22Rv1 (cell line): ENCODE measurements around the gene KRT40.

ENCODE experiments used
- H3K27ac ChIP-seq: fragments of 450-650 bp; 2 replicates; pipeline ENCODE4 v1.5.1; 2017
- ZFX ChIP-seq: fragments of 450-650 bp; IDR thresholded peaks from 2 replicates; pipeline ENCODE4 v1.6.1; 2017; ENCODE audit warnings: antibody characterized with exemption, borderline replicate concordance
- TF ChIP-seq, protein P1 (sequence below): fragments of 450-650 bp; IDR thresholded peaks from 2 replicates; pipeline ENCODE4 v1.5.1; 2017; ENCODE audit warnings: mild to moderate bottlenecking

Gene KRT40

DNA sequence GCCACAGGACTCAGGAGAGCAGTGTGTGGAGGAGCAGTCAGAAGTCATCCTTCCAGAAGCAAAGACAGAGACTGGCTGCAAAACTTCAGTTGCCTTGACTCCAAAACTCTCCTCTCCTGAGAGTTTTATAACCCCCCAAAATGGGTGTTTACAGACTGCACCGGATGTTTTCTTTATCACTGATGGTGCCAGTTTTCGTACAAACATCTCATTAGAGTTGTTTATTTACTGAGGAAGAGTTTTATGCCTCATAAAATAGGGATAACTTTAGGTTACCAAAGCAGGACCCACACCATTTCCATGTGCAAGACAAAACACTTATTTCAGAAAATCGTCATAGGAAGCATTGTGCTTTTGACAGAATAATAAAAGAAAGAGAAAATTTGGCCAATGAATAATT is at the start of gene KRT40:
Gene KRT40 (minus strand): TSS at position 101 of the 400 bp plus-strand sequence. CDS start 53 bp downstream, at position 48.
- no peak within 1 kb of the TSS for H3K27ac ChIP-seq
- TF ChIP-seq, protein P1, sequence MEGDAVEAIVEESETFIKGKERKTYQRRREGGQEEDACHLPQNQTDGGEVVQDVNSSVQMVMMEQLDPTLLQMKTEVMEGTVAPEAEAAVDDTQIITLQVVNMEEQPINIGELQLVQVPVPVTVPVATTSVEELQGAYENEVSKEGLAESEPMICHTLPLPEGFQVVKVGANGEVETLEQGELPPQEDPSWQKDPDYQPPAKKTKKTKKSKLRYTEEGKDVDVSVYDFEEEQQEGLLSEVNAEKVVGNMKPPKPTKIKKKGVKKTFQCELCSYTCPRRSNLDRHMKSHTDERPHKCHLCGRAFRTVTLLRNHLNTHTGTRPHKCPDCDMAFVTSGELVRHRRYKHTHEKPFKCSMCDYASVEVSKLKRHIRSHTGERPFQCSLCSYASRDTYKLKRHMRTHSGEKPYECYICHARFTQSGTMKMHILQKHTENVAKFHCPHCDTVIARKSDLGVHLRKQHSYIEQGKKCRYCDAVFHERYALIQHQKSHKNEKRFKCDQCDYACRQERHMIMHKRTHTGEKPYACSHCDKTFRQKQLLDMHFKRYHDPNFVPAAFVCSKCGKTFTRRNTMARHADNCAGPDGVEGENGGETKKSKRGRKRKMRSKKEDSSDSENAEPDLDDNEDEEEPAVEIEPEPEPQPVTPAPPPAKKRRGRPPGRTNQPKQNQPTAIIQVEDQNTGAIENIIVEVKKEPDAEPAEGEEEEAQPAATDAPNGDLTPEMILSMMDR, result no peak
- no peak for TF ChIP-seq ZFX

DNA sequence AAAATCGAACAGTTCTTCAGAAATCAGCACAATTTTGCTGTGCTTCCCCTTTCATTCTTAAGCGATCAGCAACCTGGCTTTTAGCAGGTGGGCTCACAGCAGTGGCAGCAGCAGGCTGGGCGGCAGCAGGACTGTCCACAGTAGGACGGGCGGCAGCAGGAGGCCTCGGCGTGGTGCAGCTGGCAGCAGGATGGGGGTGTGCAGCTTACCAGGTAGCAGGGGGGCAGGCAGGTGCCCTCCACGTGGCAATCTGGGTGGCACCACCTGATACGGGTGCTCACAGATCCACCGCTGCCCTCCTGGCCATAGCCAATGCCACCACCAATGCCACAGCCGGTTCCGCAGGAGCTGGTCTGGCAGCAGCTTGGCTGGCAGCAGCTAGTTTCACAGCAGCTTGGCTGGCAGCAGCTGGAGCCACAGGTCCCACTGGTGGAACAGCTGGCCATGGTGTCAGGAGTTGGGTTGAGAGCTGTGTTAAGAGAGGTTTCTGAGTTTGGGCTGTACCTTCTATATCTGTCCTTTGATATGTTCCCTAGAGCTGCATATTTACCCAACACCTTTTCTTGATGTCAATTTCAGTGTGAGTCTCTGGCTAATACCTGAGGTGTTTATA is 45.6 kb upstream of the KRT40 start, which contains the start of gene KRTAP1-4:
Gene KRTAP1-4 (minus strand): TSS at position 563 of the 613 bp plus-strand sequence. CDS start 117 bp downstream, at position 446.
- TF ChIP-seq ZFX, result no peak
- TF ChIP-seq, protein P1, result no peak
- H3K27ac ChIP-seq, result no peak within 1 kb of the TSS

DNA sequence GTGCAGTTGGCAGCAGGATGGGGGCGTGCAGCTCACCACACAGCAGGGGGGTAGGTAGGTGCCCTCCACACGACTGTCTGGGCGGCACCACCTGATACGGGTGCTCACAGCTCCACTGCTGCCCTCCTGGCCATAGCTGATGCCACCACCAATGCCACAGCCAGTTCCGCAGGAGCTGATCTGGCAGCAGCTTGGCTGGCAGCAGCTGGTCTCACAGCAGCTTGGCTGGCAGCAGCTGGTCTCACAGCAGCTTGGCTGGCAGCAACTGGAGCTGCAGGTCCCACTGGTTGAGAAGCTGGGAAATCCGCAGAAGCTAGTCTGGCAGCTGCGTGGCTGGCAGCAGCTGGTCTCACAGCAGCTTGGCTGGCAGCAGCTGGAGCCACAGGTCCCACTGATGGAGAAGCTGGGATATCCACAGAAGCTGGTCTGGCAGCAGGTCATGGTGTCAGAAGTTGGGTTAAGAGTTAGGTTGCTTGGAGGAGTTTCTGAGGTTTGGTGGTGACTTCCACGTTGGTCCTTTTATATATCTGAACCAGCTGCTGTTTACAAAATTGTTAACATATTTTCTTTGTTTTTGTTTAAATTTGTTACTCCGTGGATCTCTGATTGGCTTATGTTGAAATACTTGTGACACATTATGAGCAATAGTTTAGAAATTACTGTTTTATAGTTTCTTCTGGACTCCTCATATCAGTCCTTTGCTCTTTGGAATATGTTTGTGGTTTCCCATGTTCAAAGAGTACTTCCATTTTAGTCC is 42.8 kb upstream of the KRT40 start, which contains the start of gene KRTAP1-5:
Gene KRTAP1-5 (minus strand): TSS at position 494 of the 757 bp plus-strand sequence. CDS start 53 bp downstream, at position 441.
- no peak within 1 kb of the TSS for H3K27ac ChIP-seq
- TF ChIP-seq ZFX, result no peak
- TF ChIP-seq, protein P1, result no peak

DNA sequence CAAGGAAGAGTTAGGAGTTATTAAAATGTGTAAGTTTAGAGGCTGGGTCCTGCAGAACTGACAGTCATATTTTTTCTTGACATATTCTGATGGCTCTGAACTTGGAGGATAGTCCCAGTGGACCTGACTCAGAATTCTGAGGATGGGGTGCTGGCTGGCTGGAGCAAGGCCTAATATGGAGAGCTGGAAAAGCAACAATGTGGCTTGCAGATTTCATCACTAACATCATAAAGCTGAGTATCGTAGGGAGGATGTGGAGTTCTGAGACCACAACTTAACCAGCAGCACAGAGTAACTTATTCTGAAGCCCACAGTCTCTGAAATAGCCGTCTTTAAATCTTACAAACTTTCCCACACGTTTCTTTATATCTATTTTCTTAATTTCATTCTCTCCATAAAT is 40.6 kb upstream of the KRT40 start:
- TF ChIP-seq, protein P1, result no peak
- TF ChIP-seq ZFX, result no peak
- no peak overlapping the region for H3K27ac ChIP-seq

DNA sequence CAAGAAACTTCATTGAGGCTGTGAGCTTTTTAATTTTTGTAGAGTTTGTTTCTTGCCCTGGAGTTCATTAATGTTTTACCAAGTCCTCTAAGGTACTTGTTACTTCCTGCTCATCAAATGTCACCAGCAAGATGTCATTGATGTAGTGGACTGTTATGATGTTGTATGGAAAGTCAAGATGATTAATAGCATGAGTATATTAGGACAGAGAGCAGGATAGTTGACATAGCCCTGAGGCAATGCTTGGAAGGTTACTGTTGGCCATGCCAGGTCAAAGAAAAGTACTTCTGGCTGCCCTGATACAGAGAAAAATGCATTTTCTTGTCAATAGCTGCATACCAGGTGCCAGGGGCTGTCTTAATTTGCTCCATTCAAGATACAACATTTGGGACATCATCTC is 36.2 kb upstream of the KRT40 start:
- TF ChIP-seq, protein P1, result no peak
- TF ChIP-seq ZFX, result no peak
- H3K27ac ChIP-seq, result no peak overlapping the region

DNA sequence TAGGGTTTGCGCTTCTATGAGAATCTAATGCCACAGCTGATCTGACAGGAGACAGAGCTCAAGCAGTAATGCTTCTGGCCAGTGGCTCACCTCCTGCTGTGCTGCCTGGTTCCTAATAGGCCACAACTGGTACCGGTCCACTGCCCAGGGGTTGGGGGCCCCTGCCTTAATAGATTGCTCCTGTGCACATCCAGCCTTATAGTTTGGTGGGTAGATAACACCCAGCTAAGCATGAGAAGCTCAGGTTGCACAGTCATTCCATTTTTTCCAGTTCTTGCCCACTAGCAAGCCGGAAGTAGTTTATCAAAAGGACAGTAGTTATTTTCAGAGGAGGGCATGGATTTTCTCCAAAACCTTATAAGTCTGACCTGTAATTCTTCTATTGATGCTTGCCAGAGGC is 35.3 kb upstream of the KRT40 start:
- H3K27ac ChIP-seq, result no peak overlapping the region
- TF ChIP-seq, protein P1, result no peak
- TF ChIP-seq ZFX, result no peak

DNA sequence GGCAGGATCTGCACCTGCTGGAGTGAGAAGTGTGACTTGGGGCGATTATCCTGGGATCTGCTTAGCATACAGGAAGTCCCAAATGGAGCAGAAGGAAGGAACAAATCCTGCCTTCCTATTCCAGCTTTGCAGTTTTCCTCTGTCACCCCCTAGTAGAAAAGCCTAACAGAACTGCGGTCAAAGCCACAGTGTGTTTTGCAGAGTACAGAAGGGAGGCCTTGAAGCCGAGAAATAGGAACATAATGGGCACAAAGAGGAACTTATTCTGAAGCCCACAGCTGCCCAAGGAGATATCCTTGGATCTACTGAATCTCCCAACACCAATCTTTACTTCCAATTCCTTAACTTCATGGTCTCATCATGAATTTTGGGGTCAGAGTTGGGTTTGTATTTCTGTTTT is 34.4 kb upstream of the KRT40 start:
- H3K27ac ChIP-seq, result no peak overlapping the region
- no peak for TF ChIP-seq ZFX
- TF ChIP-seq, protein P1, result no peak
